HG02588 (cell line): ENCODE data around the gene RBM19.

Source experiments
- ATAC-seq: cut with Tn5 transposase; IDR thresholded peaks from one replicate; pipeline ENCODE4 v1.9.1; 2021; ENCODE audit warnings: mild to moderate bottlenecking, moderate library complexity; ENCODE audit not compliant: unreplicated experiment

Gene RBM19

DNA sequence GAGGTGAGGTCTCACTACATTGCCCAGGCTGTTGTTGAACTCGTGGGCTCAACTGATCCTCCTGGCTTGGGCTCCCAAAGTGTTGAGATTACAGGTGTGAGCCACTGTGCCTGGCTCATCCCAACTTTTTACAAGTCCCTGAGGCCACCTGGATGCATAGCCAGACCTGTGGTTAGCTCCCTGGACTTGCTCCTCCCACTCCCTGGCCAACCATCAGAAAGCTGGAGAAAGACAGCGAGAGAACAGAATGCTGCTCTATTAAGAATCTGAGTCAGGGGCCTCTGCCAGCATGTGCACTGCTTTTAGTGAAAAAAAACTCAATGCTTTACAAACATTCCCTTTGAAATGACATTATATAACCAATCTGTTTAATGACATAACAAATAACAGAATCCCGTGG is 78.2 kb downstream of the RBM19 start:
- ATAC-seq: no peak

GRCh38 chr12:113886721-113887120 is 79.4 kb downstream of the RBM19 start:
- no peak for ATAC-seq

DNA sequence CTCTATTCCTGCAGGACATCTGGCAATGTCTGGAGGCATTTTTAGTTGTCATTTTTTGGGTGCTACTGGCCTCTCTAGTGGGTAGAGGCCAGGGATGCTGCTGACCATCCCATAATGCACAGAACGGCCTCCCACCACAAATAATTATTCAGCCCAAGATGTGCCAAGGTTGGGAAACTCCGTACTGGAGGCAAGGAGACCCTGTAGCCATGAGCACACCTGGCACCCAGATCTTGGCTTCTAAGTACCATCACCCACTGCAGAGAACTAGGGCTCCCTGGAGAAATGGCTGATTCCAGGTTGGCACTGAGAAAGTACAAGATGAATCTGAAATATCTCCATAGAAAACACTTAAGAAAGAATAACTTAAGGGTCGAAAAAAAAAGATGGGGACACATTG is 81.7 kb downstream of the RBM19 start:
- ATAC-seq: no peak

DNA sequence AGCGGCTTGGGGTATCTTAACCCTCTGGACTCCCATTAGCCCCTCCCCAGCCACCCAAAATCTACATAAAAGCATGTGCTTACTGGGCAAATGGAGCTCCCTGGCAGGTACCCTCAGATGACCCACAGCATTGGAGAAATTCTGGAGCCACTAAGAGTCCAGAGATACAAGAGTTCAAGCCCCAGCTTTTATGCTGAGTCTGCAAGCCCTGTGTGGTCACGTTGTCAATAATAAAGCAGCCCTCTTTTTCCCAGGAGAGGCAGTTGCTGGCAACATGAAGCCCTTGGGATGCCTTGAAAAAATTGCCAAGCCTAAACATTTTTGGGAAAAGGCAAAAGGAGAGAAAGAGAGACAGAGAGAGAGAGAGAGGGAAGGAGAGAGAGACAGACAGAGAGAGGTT is 83.4 kb downstream of the RBM19 start:
- ATAC-seq: no peak

GRCh38 chr12:113880988-113881962 is 84.8 kb downstream of the RBM19 start:
- no peak for ATAC-seq

GRCh38 chr12:113880326-113880725 is 85.8 kb downstream of the RBM19 start:
- no peak for ATAC-seq

DNA sequence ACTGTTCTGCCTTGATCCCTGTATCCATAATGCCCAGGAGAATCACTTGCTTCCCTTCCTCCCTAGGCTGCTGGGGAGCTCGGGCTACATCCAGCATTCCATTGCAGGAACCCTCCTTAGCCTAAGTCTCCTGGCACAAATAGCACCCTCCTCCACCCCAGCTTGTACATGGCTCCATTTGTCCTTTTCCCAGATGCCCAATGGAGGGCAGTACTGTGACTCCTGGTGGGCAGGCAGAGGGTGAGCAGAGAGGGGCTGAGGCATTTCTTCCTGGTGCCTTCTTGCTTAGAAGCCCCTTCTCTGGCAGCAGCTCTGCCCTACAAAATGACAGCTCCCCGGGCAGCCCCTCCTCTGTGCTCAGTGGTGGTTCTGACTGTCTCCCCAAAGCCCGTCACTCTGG is 86.5 kb downstream of the RBM19 start:
- ATAC-seq: no peak

DNA sequence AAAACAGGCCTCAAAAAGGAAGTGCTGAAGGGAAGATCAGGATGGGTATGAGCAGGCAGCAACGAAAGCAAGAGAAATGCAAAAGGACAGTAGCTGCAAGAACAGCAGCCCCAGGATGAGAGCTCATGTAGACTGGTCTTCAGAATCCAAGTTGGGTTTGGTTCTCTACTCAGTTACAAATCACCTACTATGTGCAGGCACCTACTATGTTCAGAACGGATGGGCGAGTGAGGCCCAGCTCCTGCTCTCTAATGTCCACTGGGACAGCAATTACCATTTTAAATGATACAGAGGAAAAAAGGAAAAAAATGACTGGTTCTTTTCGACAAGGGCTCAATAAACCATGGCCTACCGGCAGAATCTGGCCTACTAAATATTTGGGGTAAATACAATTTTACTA is 88.5 kb downstream of the RBM19 start:
- no peak for ATAC-seq

DNA sequence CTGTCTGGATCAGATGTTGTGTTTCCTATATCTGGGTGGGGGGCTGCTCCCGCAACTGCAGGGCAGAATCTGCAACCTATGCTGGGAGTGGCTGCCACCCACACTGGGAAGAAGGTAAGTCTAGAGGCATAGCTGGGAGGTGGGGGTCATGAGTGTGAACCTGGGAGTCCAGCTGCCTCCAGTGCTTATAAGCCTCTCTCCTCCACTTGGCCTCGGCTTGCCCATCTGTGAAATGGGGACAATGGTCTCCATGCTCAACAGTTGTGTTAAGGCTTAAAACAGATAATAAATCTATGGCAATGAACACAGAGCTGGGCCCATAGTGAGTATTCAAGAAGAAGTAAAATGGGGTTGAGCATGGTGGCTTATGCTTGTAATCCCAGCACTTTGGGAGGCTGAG is 90.0 kb downstream of the RBM19 start:
- no peak for ATAC-seq

DNA sequence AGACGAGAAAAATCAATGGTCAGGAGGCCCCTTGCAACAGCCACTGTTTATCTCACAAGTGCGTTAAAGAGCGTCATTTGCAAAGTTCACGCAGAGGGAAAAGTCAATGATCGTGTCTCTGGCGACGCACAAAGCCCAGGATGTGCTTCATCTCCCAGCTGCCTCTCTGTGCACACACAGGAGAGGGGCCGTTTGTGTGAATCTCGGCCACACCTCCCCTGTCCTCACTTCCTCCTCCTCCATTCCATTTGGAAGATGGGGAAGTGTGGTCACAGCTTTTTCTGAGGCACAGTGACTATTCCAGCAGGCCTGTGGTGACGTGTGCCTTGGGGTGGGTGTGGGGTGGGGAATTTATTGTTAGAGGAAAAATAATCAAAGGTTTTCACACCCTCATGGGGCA is 90.4 kb downstream of the RBM19 start:
- no peak for ATAC-seq

- ATAC-seq: no peak
These were observed 91.0 kb downstream of the RBM19 start for GRCh38 chr12:113874999-113875561.

DNA sequence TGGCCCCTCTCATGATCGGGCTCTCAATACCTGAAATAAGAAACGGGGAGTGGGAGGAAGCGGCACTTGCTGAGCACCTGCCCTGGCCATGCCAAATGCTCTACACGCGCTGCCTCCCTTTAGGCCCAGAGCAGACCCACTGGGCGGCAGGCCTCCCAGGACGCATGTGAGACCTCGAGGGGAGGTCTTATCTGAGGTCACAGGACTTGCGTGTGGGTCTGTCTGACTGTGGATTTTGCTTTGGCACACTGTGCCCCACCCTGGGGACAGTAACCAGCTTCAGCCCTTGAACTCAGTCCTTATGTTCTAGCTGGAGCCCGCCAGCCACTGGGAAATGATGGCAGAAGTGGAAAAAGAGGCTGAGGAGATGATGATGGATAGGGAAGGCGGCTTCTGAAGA is 91.8 kb downstream of the RBM19 start:
- ATAC-seq: no peak

DNA sequence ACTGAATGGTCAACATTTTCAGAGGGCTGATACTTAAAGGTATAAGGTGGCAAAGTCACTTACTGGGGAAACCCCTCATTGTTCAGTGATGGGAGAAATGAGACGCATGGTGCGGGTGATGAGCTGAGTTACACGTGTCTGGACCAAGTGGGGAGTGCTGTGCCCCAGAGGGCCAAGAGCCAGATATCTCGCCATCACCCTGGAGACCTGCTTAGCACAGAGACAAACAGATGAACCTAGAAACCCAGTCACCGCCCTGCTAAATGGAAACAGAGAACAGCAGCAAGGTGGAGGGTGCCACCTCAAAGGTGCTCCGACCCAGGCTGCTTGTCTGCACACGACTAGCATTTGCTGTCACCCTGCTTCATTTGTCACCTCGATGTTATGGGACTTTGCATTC is 92.4 kb downstream of the RBM19 start:
- no peak for ATAC-seq

GRCh38 chr12:113870890-113871289 is 95.2 kb downstream of the RBM19 start:
- no peak for ATAC-seq

- ATAC-seq: no peak
These were observed 96.1 kb downstream of the RBM19 start for GRCh38 chr12:113870035-113870434.

GRCh38 chr12:113868365-113868764 is 97.8 kb downstream of the RBM19 start:
- no peak for ATAC-seq

DNA sequence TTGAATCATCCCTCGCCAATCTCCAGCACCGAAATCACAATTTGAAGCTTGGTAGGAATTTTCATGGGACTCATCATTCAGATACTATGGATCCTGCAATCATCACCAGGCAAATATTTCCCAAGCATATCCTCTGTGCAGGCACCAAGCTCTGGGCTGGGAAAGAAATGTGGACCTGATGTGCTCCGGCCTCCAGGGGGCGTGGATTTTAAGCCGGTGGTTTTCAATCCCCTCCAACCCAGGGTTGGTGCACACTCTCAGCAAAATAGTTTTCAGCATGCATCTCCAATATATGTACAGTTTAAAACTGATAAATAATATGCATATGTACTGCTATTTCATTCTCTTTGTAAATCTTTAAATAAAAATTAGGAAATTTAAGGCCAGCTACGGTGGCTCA is 98.9 kb downstream of the RBM19 start:
- no peak for ATAC-seq

DNA sequence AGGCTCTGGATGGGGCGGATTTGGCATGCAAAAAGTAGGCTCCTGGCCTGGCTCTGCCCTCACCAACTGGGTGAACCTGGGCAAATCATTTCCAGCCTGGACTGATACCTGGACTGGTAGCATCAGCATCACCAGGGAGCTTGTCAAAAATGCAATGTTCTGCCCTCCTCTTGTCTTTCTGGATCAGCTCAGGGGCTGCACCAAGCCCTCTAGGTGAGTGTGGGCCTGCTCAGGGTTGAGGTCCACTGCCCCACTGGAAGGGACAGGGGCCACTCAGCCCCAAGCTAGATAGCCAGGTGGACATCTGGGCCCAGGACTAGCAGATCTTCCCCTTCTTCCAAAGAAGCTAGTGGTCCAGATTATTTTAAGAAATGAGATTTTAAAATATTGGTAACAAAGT is 99.6 kb downstream of the RBM19 start:
- ATAC-seq: no peak

- no peak for ATAC-seq
These were observed 102.7 kb downstream of the RBM19 start for GRCh38 chr12:113863455-113863845.

- ATAC-seq: no peak
These were observed 103.3 kb downstream of the RBM19 start for GRCh38 chr12:113862590-113863454.

- ATAC-seq: no peak
These were observed 104.3 kb downstream of the RBM19 start for GRCh38 chr12:113861708-113862312.
